ENCODE data around the gene RARS1.

Gene RARS1

DNA sequence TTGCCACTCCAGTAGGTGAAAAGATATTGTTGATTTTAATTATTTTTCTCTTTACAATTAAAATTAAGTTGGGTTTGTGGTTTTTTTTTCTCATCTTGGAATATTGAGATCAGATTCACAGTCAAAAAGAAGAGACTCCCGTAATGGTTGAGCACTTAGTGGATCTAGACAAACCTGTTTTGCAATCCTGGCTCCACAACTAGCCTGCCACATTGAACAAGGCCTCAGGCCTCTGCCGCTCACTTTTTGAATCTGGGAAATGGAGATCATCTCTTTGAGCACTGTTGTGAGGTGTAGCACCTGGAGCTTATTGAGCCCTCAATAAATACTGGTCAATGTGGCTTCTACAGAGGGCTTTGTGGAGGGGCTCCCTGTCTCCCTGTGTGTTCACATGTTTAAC, 37.1 kb upstream of the RARS1 start:
- H3K4me3 ChIP-seq (ENCODE audit: low read depth, low read length): no peak overlapping the region
- TF ChIP-seq, protein P1, sequence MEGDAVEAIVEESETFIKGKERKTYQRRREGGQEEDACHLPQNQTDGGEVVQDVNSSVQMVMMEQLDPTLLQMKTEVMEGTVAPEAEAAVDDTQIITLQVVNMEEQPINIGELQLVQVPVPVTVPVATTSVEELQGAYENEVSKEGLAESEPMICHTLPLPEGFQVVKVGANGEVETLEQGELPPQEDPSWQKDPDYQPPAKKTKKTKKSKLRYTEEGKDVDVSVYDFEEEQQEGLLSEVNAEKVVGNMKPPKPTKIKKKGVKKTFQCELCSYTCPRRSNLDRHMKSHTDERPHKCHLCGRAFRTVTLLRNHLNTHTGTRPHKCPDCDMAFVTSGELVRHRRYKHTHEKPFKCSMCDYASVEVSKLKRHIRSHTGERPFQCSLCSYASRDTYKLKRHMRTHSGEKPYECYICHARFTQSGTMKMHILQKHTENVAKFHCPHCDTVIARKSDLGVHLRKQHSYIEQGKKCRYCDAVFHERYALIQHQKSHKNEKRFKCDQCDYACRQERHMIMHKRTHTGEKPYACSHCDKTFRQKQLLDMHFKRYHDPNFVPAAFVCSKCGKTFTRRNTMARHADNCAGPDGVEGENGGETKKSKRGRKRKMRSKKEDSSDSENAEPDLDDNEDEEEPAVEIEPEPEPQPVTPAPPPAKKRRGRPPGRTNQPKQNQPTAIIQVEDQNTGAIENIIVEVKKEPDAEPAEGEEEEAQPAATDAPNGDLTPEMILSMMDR (IDR thresholded peaks at IDR 0.05; ENCODE audit: low read depth, low read length, missing control alignments): no peak
- no peak for DNase-seq (ENCODE audit: low read depth)

DNA sequence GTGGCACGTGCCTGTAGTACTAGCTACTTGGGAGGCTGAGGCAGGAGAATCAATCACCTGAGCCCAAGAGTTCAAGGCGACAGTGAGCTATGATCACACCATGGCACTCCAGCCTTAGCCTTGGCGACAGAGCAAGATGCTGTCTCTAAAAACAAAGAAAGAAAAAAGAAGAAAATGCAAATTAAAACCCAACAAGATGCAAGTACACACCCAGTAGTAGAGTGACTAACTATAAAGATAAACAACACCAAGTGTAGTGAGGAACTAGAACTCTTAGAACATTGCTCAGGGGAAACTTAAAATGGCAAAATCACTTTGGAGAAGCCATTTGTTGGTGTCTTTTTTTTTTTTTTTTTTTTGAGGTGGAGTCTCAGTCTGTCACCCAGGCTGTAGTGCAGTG, 34.7 kb upstream of the RARS1 start:
- DNase-seq (ENCODE audit: low read depth): no peak
- TF ChIP-seq, protein P1 (IDR thresholded peaks at IDR 0.05; ENCODE audit: low read depth, low read length, missing control alignments): no peak
- H3K4me3 ChIP-seq (ENCODE audit: low read depth, low read length): no peak overlapping the region

DNA sequence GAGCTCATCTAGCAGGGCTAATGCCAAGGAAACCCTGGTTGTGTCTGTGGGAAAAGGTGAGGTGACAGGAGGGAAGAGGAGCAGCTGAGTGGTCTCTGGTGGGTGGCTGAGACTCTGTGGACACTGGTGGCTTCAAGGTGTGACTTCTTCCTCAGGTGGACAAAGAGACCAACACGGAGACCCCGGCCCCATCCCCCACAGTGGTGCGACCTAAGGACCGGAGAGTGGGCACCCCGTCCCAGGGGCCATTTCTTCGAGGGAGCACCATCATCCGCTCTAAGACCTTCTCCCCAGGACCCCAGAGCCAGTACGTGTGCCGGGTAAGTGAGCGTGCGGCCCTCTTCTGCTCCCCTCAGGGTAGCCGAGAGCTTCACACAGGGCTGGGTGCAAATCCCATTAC, 31.1 kb upstream of the RARS1 start:
- TF ChIP-seq, protein P1 (IDR thresholded peaks at IDR 0.05; ENCODE audit: low read depth, low read length, missing control alignments): no peak
- no peak for DNase-seq (ENCODE audit: low read depth)
- no peak overlapping the region for H3K4me3 ChIP-seq (ENCODE audit: low read depth, low read length)

DNA sequence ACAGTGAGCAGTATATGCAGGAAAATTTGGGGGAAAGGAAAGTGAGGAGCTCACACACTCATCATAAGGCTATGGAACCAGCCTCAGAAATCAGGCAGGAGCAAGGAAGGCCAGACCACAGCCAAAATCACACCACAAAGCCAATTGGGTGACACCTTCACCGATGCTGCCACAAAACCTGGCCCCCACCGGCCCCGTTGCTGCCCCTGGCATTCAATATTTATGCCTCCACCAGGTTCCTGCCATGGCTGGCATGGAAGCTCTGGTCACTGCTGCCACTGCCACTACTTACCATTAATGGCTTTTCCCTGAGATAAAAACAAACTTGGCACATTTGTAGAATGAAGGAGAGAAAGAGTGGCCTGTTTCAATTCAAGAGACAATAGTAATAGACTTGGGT, 28.7 kb upstream of the RARS1 start:
- H3K4me3 ChIP-seq (ENCODE audit: low read depth, low read length): no peak overlapping the region
- no peak for DNase-seq (ENCODE audit: low read depth)
- TF ChIP-seq, protein P1 (IDR thresholded peaks at IDR 0.05; ENCODE audit: low read depth, low read length, missing control alignments): no peak

GRCh38 chr5:168460606-168461005, 25.7 kb upstream of the RARS1 start:
- H3K4me3 ChIP-seq (ENCODE audit: low read depth, low read length): no peak overlapping the region
- TF ChIP-seq, protein P1 (IDR thresholded peaks at IDR 0.05; ENCODE audit: low read depth, low read length, missing control alignments): no peak
- no peak for DNase-seq (ENCODE audit: low read depth)

- H3K4me3 ChIP-seq (ENCODE audit: low read depth, low read length): no peak overlapping the region
- TF ChIP-seq, protein P1 (IDR thresholded peaks at IDR 0.05; ENCODE audit: low read depth, low read length, missing control alignments): no peak
- no peak for DNase-seq (ENCODE audit: low read depth)
Measured at GRCh38 chr5:168463081-168463480, 23.2 kb upstream of the RARS1 start.

GRCh38 chr5:168464214-168464613, 22.1 kb upstream of the RARS1 start:
- DNase-seq (ENCODE audit: low read depth): no peak
- H3K4me3 ChIP-seq (ENCODE audit: low read depth, low read length): no peak overlapping the region
- TF ChIP-seq, protein P1 (IDR thresholded peaks at IDR 0.05; ENCODE audit: low read depth, low read length, missing control alignments): no peak
